Fibroblast of skin of left quadriceps (primary cell): ENCODE measurements around the gene ZNF839.

Source experiments
- DNase-seq, 2 experiments: peaks; one replicate each; pipeline ENCODE4 v3.0.0-alpha.2; 2013; ENCODE audit warnings: low read depth in 2 of 2

ZNF839 gene

DNA sequence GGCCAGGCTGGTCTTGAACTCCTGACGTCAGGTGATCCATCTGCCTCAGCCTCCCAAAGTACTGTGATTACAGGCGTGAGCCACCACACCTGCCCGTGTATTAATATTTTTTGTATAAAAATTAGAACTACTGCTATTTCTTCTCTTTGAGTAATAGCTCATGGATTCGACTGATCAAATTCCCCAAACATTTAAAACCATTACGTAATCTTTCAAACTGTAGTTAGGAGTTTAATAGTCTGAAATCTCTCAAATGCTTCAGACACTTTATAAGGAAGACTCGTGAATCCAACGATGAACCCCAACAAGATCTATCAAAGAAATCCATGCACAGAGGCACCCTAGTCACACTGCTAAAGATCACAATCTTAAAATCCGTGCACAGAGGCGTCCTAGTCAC, 59.3 kb downstream of the ZNF839 start:
- DNase-seq = no peak

- no peak for DNase-seq
Observed at GRCh38 chr14:102387086-102387485, 67.5 kb downstream of the ZNF839 start.

- no peak for DNase-seq
Observed at GRCh38 chr14:102389246-102389645, 69.7 kb downstream of the ZNF839 start.

DNA sequence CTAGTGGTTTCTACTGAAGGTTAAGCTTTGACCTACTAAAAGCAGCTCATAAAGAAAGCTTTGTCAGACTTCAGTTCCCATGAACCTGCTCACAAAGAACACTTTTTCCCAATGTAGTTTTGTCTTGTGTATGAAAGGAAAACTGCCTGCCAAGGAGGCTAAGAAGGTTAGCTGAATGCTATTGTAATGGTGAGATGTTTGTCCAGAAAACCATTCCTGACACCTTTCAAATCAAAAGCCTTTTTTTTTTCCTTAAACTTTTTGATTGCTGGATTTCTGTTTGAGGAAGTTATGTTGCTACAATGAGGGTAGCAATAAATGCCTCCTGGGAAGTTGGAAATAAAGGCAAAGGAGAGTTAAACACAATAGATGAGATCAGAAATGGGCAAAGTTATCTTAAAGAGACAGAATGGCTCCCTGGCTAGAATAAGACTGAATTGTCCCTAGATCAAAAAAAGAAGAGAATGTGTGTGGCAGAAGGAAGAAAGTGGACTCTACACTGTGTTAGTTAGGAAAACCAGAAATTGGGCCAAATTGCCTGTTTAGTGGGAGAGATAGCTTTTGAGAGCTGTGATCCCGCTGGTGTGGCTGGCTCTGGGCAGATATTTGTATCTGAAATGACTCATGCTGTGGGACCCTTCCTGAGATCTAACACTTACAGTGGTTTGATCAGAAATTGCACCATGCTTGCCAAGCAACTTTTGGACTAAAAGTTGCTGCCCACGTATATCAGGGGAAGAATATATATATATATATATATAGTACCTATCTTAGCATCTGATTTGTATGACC, 70.7 kb downstream of the ZNF839 start:
- DNase-seq = no peak
